ENCODE measurements around the gene CGN.

CGN gene, protein sequence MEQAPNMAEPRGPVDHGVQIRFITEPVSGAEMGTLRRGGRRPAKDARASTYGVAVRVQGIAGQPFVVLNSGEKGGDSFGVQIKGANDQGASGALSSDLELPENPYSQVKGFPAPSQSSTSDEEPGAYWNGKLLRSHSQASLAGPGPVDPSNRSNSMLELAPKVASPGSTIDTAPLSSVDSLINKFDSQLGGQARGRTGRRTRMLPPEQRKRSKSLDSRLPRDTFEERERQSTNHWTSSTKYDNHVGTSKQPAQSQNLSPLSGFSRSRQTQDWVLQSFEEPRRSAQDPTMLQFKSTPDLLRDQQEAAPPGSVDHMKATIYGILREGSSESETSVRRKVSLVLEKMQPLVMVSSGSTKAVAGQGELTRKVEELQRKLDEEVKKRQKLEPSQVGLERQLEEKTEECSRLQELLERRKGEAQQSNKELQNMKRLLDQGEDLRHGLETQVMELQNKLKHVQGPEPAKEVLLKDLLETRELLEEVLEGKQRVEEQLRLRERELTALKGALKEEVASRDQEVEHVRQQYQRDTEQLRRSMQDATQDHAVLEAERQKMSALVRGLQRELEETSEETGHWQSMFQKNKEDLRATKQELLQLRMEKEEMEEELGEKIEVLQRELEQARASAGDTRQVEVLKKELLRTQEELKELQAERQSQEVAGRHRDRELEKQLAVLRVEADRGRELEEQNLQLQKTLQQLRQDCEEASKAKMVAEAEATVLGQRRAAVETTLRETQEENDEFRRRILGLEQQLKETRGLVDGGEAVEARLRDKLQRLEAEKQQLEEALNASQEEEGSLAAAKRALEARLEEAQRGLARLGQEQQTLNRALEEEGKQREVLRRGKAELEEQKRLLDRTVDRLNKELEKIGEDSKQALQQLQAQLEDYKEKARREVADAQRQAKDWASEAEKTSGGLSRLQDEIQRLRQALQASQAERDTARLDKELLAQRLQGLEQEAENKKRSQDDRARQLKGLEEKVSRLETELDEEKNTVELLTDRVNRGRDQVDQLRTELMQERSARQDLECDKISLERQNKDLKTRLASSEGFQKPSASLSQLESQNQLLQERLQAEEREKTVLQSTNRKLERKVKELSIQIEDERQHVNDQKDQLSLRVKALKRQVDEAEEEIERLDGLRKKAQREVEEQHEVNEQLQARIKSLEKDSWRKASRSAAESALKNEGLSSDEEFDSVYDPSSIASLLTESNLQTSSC

DNA sequence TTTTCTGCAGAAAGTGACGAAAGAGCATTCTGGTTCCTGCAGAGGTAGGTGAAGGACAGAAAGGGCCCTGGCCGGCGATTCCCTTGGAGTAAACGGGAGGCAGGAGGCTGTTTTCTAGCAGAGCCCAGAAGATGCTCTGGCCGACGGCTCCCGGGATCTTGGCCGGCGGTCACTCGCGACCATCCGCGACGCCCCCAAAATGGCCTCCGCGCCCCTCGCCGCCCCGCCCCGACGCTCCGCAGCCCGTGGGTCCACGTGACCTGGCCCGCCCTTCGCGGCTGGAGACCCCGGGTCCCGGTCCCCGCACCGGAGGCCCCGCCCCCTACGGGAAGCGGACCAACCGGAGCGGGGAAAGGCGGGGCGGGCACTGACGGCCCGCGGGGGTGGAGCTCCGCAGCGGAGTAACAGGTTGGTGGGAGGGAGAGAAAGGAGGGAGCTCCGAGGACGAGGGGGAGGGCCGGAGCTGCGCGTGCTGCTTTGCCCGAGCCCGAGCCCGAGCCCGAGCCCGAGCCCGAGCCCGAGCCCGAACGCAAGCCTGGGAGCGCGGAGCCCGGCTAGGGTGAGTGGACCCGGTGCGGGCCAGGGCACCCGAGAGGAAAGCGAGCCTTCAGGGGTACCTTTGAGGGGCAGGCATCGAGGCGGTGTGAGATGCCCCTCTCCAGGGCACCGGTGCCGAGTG is at the start of gene CGN:
TSS of gene CGN (plus strand) at position 431 of the 679 bp plus-strand sequence. CDS start 7,133 bp downstream, outside the sequence.
- DNase-seq (ENCODE audit: low spot score) = peak; percentile 87
- H3K4me3 ChIP-seq = peak within 1 kb of the TSS; percentile 93
- H3K27ac ChIP-seq = peak within 1 kb of the TSS in 1 of 2 donors; percentile 76
- TF ChIP-seq CTCF (IDR thresholded peaks at IDR 0.05) = no peak

- H3K4me3 ChIP-seq = no peak overlapping the region
- TF ChIP-seq CTCF (IDR thresholded peaks at IDR 0.05) = no peak
- DNase-seq (ENCODE audit: low spot score) = no peak
Measured at GRCh38 chr1:151461694-151462093, 49.5 kb upstream of the CGN start.

DNA sequence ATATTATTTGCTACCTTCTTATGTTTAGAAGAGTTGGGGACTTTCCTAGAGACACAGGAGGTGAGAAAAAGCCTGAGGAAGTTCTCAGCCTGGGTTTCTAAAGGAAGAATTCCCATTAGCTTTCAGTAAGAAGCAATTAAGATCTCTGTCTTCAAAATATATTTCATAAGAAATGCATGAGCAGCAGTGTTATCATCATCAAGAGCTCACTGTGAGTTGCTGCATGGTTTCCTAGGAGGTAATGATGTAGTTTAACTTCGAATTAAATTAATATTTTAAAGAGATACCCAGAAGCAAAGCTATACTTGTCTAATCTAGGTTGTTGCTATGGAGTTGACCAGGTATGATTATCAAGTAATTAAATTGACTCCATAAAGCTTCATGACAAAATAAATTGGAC is 46.2 kb upstream of the CGN start:
- no peak for DNase-seq (ENCODE audit: low spot score)
- no peak for TF ChIP-seq CTCF (IDR thresholded peaks at IDR 0.05)
- no peak overlapping the region for H3K27ac ChIP-seq

More at GRCh38 chr1:151461694-151462093, 49.5 kb upstream of the CGN start:
- H3K27ac ChIP-seq = no peak overlapping the region

GRCh38 chr1:151472856-151473731 is 38.1 kb upstream of the CGN start:
- Histone ChIP-seq H3K27ac (peak overlapping the region; percentile 54 to 70), H3K4me3 (peak overlapping the region; percentile 69)
- DNase-seq (ENCODE audit: low spot score) = no peak
- TF ChIP-seq CTCF (IDR thresholded peaks at IDR 0.05) = no peak

More for the DNA sequence above, 46.2 kb upstream of the CGN start:
- H3K4me3 ChIP-seq = no peak overlapping the region

- Histone ChIP-seq H3K27ac (no peak overlapping the region), H3K4me3 (no peak overlapping the region)
- DNase-seq (ENCODE audit: low spot score) = no peak
- no peak for TF ChIP-seq CTCF (IDR thresholded peaks at IDR 0.05)
Measured at GRCh38 chr1:151474745-151475144, 36.4 kb upstream of the CGN start.
